Motor neuron (in vitro differentiated cells): ENCODE results near the gene SLC47A1. TPM values are rescaled to one million over a fixed set of nuclear protein-coding genes. Genes with fewer than 3 reads are reported as not detected.

Experiments used
- ATAC-seq, 8 experiments: fragments of 200-7000 bp; cut with Tn5 transposase; replicated peaks in 6 of 8; 2 replicates each; pipeline ENCODE4 v1.8.0; 2021; ENCODE audit warnings: mild to moderate bottlenecking in 8 of 8, moderate library complexity in 8 of 8
- H3K27ac ChIP-seq, 2 donors: fragments of 250-450 bp; sonication (Bioruptor Pico); 2 replicates each; pipeline ENCODE4 v1.9.0; 2021; ENCODE audit warnings: antibody characterized with exemption in 2 of 2, mild to moderate bottlenecking in 2 of 2, moderate library complexity in 1 of 2
- H3K4me1 ChIP-seq, 2 donors: fragments of 250-450 bp; sonication (Bioruptor Pico); replicated peaks in 1 of 2; 2 replicates each; pipeline ENCODE4 v1.6.1; 2021; ENCODE audit warnings: antibody characterized with exemption in 2 of 2, mild to moderate bottlenecking in 2 of 2, moderate library complexity in 1 of 2
- H3K4me3 ChIP-seq, 5 donors: fragments of 250-450 bp; sonication (Bioruptor Pico); 2 replicates each; pipeline ENCODE4 v1.9.0; 2021; ENCODE audit warnings: antibody characterized with exemption in 5 of 5, mild to moderate bottlenecking in 5 of 5, moderate library complexity in 4 of 5
- WGBS, 10 experiments: fragments of 450-650 bp; shearing (Covaris generic); methylation state at CpG; one replicate each; pipeline ENCODE4 v1.0.0; 2022; 5-methylcytosine and 5-hydroxymethylcytosine counted together
- in situ Hi-C, 9 experiments: fragments of 400-800 bp; cut with MboI; loops; one replicate each; pipeline ENCODE4 v1.15.0; 2021; ENCODE audit warnings: low sequenced_read_pairs in 9 of 9, low pct_unique_long_range_greater_than_20kb in 2 of 9; ENCODE audit not compliant: unreplicated experiment in 9 of 9
- total RNA-seq, 8 experiments: library from RNA; unstranded; fragments of 300-600 nt; gene quantifications; 2 replicates each; pipeline versions ENCODE4 v1.2.3 to v1.2.4, GENCODE V29; 2022

Gene SLC47A1
- total RNA-seq, 8 experiments from 2014 or later: 0.17 to 10.8 (median 0.81) TPM; not detected in 1

- no peak overlapping the region for H3K27ac ChIP-seq
- in situ Hi-C loops: no loop called here
- peaks cover 0 to 4% of the 10 kb centered on the region in 2 donors for H3K4me1 ChIP-seq
- 0 to 100% (median 83%) methylated on average over 1 to 26 of the region's 30 CpGs; no CpG with 5 or more reads in 3 of the 10 experiments for WGBS, 10 experiments
- peak overlapping the region in 3 of 5 donors; percentile 30 to 31 (median 30) for H3K4me3 ChIP-seq
- peak in 3 of 8 experiments; percentile 19 to 28 (median 25) for ATAC-seq
These were observed 477 bp upstream of the SLC47A1 start for GRCh38 chr17:19533036-19533717.

GRCh38 chr17:19534562-19535149 lies 1.0 kb downstream of the SLC47A1 start:
- in situ Hi-C loops: no loop called here
- H3K4me1 ChIP-seq: peaks cover 0 to 5% of the 10 kb centered on the region in 2 donors
- 0 to 78% (median 35%) methylated on average over 2 to 11 of the region's 19 CpGs; no CpG with 5 or more reads in 2 of the 10 experiments for WGBS, 10 experiments
- no peak for ATAC-seq
- no peak overlapping the region for H3K27ac ChIP-seq
- peak overlapping the region in 1 of 5 donors; percentile 31 for H3K4me3 ChIP-seq

- H3K4me1 ChIP-seq: peaks cover 0 to 5% of the 10 kb centered on the region in 2 donors
- H3K27ac ChIP-seq: no peak overlapping the region
- in situ Hi-C loops: no loop called here
- ATAC-seq: no peak
- 40 to 100% (median 70%) methylated on average over 1 to 5 of the region's 6 CpGs; no CpG with 5 or more reads in 6 of the 10 experiments for WGBS, 10 experiments
- no peak overlapping the region for H3K4me3 ChIP-seq
These were observed 3.5 kb downstream of the SLC47A1 start for GRCh38 chr17:19537111-19537510.

GRCh38 chr17:19538095-19539039 lies 4.7 kb downstream of the SLC47A1 start:
- Histone ChIP-seq H3K4me3 (no peak overlapping the region), H3K27ac (no peak overlapping the region), H3K4me1 (peaks cover 0 to 5% of the 10 kb centered on the region in 2 donors)
- WGBS, 10 experiments: 46 to 92% (median 80%) methylated on average over 1 to 12 of the region's 14 CpGs; no CpG with 5 or more reads in 1 of the 10 experiments
- no peak for ATAC-seq
- in situ Hi-C loops: no loop called here

- WGBS, 10 experiments: 26 to 98% (median 86%) methylated on average over 1 to 5 of the region's 7 CpGs; no CpG with 5 or more reads in 4 of the 10 experiments
- H3K27ac ChIP-seq: no peak overlapping the region
- no peak overlapping the region for H3K4me3 ChIP-seq
- peaks cover 0 to 5% of the 10 kb centered on the region in 2 donors for H3K4me1 ChIP-seq
- no peak for ATAC-seq
- in situ Hi-C loops: no loop called here
These were observed 5.4 kb downstream of the SLC47A1 start for GRCh38 chr17:19539040-19539399.

GRCh38 chr17:19539841-19540311 lies 6.2 kb downstream of the SLC47A1 start:
- WGBS, 10 experiments: 51 to 100% (median 100%) methylated on average over 1 to 8 of the region's 10 CpGs; no CpG with 5 or more reads in 1 of the 10 experiments
- Histone ChIP-seq H3K4me1 (peaks cover 0 to 5% of the 10 kb centered on the region in 2 donors), H3K4me3 (no peak overlapping the region), H3K27ac (no peak overlapping the region)
- in situ Hi-C loops: no loop called here
- no peak for ATAC-seq

- H3K4me1 ChIP-seq: peaks cover 0 to 5% of the 10 kb centered on the region in 2 donors
- ATAC-seq: no peak
- H3K4me3 ChIP-seq: no peak overlapping the region
- no peak overlapping the region for H3K27ac ChIP-seq
- WGBS, 10 experiments: 17 to 100% (median 90%) methylated on average over 1 to 6 of the region's 13 CpGs; no CpG with 5 or more reads in 1 of the 10 experiments
- in situ Hi-C loops: no loop called here
These were observed 7.2 kb downstream of the SLC47A1 start for GRCh38 chr17:19540706-19541370.

GRCh38 chr17:19541445-19541844 lies 7.8 kb downstream of the SLC47A1 start:
- WGBS, 10 experiments: 36 to 86% (median 73%) methylated on average over 1 to 5 of the region's 6 CpGs; no CpG with 5 or more reads in 4 of the 10 experiments
- Histone ChIP-seq H3K27ac (no peak overlapping the region), H3K4me3 (no peak overlapping the region), H3K4me1 (peaks cover 0 to 5% of the 10 kb centered on the region in 2 donors)
- ATAC-seq: no peak
- in situ Hi-C loops: no loop called here

GRCh38 chr17:19542247-19542646 lies 8.6 kb downstream of the SLC47A1 start:
- in situ Hi-C loops: no loop called here

GRCh38 chr17:19544366-19544765 lies 10.7 kb downstream of the SLC47A1 start:
- in situ Hi-C loops: no loop called here
- 83 to 100% (median 100%) methylated on average over 3 to 7 of the region's 8 CpGs; no CpG with 5 or more reads in 7 of the 10 experiments for WGBS, 10 experiments
- ATAC-seq: no peak
- Histone ChIP-seq H3K4me3 (no peak overlapping the region), H3K27ac (no peak overlapping the region), H3K4me1 (no peaks in the 10 kb centered on the region)

More at GRCh38 chr17:19542247-19542646, 8.6 kb downstream of the SLC47A1 start:
- no peak for ATAC-seq
- Histone ChIP-seq H3K4me1 (peaks cover 0 to 5% of the 10 kb centered on the region in 2 donors), H3K4me3 (no peak overlapping the region), H3K27ac (no peak overlapping the region)
- 75 to 95% (median 92%) methylated on average over 4 to 8 of the region's 8 CpGs; no CpG with 5 or more reads in 6 of the 10 experiments for WGBS, 10 experiments

- H3K4me3 ChIP-seq: no peak overlapping the region
- H3K4me1 ChIP-seq: no peaks in the 10 kb centered on the region
- in situ Hi-C loops: no loop called here
- 23 to 100% (median 78%) methylated on average over 1 to 5 of the region's 6 CpGs for WGBS, 10 experiments
- no peak overlapping the region for H3K27ac ChIP-seq
- no peak for ATAC-seq
These were observed 12.8 kb downstream of the SLC47A1 start for GRCh38 chr17:19546289-19547065.
